Thyroid gland (tissue), 4 donors: ENCODE results near the gene BCS1L.

Experiments
- CTCF ChIP-seq, 6 experiments: fragments of 200-600 bp in 3 of 6; fragments of 450-650 bp in 3 of 6; sonication (generic) in 3 of 6; IDR thresholded peaks; one replicate each; pipeline ENCODE4 v1.5.1; 2016 to 2019; ENCODE audit warnings: antibody characterized with exemption in 6 of 6, mild to moderate bottlenecking in 2 of 6, inconsistent platforms in 1 of 6, moderate library complexity in 1 of 6
- POLR2A ChIP-seq, 2 donors: fragments of 450-650 bp; IDR thresholded peaks; one replicate each; pipeline ENCODE4 v1.6.1; 2017; ENCODE audit warnings: antibody characterized with exemption in 2 of 2, mild to moderate bottlenecking in 2 of 2, moderate library complexity in 1 of 2

- no peak for TF ChIP-seq CTCF (IDR thresholded peaks at IDR 0.05)
- no peak for TF ChIP-seq POLR2A (IDR thresholded peaks at IDR 0.05)
Observed at GRCh38 chr2:218679119-218679518, 19.6 kb downstream of the BCS1L start.
